IPS DF 6.9 (cell line): Measurements from ENCODE around the gene KRTAP20-2.

Experiments
- DNase-seq: peaks from one replicate; pipeline ENCODE4 v3.0.0-alpha.2; 2013; ENCODE audit warnings: low read depth, low spot score
- H3K27ac ChIP-seq: one replicate; pipeline ENCODE4 v1.5.1; 2013; ENCODE audit warnings: low read length, control low read depth
- H3K27me3 ChIP-seq: 2 replicates; pipeline ENCODE4 v1.6.1; 2013; ENCODE audit warnings: mild to moderate bottlenecking, low read length; ENCODE audit not compliant: control insufficient read depth, insufficient read depth
- H3K36me3 ChIP-seq: 2 replicates; pipeline ENCODE4 v1.6.1; 2013; ENCODE audit warnings: low read length; ENCODE audit not compliant: control insufficient read depth, insufficient read depth
- H3K4me1 ChIP-seq: 2 replicates; pipeline ENCODE4 v1.6.1; 2013; ENCODE audit warnings: low read length; ENCODE audit not compliant: control insufficient read depth, insufficient read depth
- H3K4me3 ChIP-seq: 2 replicates; pipeline ENCODE4 v1.5.1; 2013; ENCODE audit warnings: mild to moderate bottlenecking, low read length
- H3K9me3 ChIP-seq: 2 replicates; pipeline ENCODE4 v1.6.1; 2013; ENCODE audit warnings: low read length, inconsistent platforms; ENCODE audit not compliant: control insufficient read depth, insufficient read depth
- WGBS: extraction: QIAGEN DNeasy Blood & Tissue Kit; methylation state at CpG from one replicate; pipeline ENCODE4 v1.1.7; 2013; ENCODE audit warnings: mixed read lengths, missing lambda C conversion rate; ENCODE audit not compliant: insufficient read length, insufficient coverage; 5-methylcytosine and 5-hydroxymethylcytosine counted together

The KRTAP20-2 gene

DNA sequence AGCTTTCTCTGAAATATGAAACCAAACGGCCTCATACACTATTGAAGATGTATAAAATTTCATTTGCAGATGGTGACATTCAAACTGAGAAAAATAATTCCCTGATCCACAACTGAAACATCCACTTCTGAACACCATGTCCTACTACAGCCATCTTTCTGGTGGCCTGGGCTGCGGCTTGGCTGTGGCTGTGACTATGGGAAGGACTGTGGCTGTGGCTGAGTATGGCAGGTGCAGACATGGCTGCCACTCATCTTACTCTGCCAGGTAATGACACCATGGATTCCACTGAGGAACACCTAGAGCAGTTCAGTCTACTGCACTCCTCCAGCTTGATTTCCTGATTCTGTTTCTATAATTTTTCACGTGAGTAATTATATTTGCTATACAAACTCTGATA is 14.5 kb upstream of the KRTAP20-2 start, which contains the start of gene KRTAP20-4:
Gene KRTAP20-4 (plus strand): TSS at position 106 of the 400 bp plus-strand sequence.
- no peak within 1 kb of the TSS for H3K27ac ChIP-seq
- no CpG with 5 or more reads among the region's 3 CpGs for WGBS
- H3K36me3 ChIP-seq, result no peaks in the 10 kb centered on the region
- peaks cover 10% of the 10 kb centered on the region for H3K9me3 ChIP-seq
- H3K4me3 ChIP-seq, result no peak within 1 kb of the TSS
- no peaks in the 10 kb centered on the region for H3K4me1 ChIP-seq
- H3K27me3 ChIP-seq, result no peaks in the 10 kb centered on the region
- no peak for DNase-seq

DNA sequence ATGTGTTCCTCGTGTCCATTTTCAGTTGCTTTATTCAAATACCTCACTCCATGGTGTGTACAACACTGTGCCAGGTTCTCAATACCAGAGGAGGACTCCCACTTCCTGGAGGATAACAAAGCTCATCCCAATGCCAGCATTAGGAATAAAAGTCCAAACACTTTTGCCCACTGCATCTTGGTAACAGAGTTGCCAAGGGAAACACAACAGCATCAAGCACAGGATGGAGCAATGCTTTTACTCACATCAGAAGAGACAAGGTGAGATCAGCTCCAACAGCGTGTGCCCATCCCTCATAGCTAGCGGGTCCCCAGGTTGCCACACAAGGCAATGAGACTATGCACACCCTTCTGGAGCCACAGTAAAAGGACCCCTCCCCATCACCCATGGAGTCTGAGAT is 11.6 kb upstream of the KRTAP20-2 start:
- peaks cover 10% of the 10 kb centered on the region for H3K9me3 ChIP-seq
- DNase-seq, result no peak

DNA sequence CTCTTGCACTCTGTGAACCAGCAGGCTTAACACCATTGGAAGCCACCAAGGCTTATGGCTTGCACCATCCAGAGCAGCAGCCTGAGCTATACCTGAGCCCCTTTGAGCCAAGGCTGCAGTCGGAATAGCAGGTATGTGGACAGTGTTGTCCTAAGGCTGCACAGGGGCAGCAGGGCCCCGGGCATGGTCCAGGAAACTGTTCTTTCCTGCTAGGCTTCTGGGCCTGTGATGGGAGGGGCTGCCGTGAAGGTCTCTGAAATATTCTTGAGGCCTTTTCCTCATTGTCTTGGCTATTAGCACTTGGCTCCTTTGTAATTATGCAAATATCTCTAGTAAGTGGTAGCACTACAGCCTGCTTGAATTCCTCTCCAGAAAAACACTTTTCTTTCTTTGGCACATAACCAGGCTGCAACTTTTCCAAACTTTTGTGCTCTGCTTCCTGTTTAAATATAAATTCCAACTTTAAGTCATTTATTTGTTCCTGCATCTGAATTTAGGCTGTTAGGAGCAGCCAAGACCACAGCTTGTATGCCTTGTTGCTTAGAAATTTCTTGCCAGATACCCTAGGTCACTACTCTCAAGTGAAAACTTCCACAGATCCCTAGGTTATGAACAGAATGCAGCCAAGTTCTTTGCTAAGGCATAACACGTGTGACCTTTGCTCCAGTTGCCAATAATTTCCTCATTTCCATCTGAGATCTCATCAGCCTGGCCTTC is 9.4 kb upstream of the KRTAP20-2 start:
- H3K4me1 ChIP-seq, result no peaks in the 10 kb centered on the region
- no peak for DNase-seq
- no peak overlapping the region for H3K27ac ChIP-seq
- peaks cover 10% of the 10 kb centered on the region for H3K9me3 ChIP-seq
- no peaks in the 10 kb centered on the region for H3K36me3 ChIP-seq
- H3K27me3 ChIP-seq, result no peaks in the 10 kb centered on the region
- WGBS, result no CpG with 5 or more reads among the region's 4 CpGs
- H3K4me3 ChIP-seq, result no peak overlapping the region

More for the DNA sequence above, 11.6 kb upstream of the KRTAP20-2 start:
- no peaks in the 10 kb centered on the region for H3K4me1 ChIP-seq
- H3K27me3 ChIP-seq, result no peaks in the 10 kb centered on the region
- no CpG with 5 or more reads among the region's 3 CpGs for WGBS
- H3K36me3 ChIP-seq, result no peaks in the 10 kb centered on the region
- H3K27ac ChIP-seq, result no peak overlapping the region
- no peak overlapping the region for H3K4me3 ChIP-seq

DNA sequence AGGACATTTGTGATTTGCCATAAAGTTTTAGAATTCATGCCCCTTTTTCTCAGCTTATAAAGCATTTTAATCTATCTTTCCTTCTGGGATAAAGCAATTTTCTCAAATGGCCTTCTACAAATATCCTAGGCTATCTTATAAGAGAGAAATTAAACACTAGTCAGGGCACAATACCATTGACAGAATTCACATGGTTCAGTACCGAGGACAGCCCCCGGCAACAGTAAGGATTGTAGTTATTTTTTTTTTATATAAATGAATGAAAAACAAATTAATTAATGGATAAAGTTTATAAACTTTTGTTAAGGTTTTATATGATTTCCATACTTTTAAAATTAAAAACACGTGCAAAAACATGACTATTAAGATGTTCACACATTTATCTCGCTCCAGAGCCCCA is 6.9 kb upstream of the KRTAP20-2 start:
- Histone ChIP-seq H3K27me3 (no peaks in the 10 kb centered on the region), H3K9me3 (peaks cover 14% of the 10 kb centered on the region), H3K4me3 (no peak overlapping the region), H3K4me1 (no peaks in the 10 kb centered on the region), H3K36me3 (no peaks in the 10 kb centered on the region), H3K27ac (no peak overlapping the region)
- no CpG with 5 or more reads among the region's 4 CpGs for WGBS
- no peak for DNase-seq

DNA sequence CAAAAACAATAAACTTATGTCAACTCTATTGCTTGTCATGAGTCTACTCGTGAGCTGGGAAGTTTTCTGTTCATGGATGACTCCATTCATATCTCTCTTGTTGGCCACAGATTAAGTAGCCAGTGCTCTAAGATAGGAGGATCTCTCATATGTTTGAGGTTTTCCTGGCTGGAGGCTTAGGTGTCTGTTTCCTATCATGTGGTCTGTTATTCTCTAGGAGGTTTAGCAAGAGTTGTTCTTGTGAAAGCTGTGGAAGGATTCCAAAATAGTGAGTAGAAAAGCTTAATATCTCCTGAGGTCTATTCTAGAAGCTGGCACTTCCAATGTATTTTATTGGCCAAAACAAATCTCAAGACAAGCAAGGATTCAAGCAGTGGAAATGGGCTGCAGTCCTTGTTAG is 5.8 kb upstream of the KRTAP20-2 start:
- H3K27ac ChIP-seq, result no peak overlapping the region
- H3K9me3 ChIP-seq, result peaks cover 11% of the 10 kb centered on the region
- no peak overlapping the region for H3K4me3 ChIP-seq
- WGBS, result no CpG with 5 or more reads among the region's 1 CpG
- H3K27me3 ChIP-seq, result no peaks in the 10 kb centered on the region
- no peaks in the 10 kb centered on the region for H3K36me3 ChIP-seq
- H3K4me1 ChIP-seq, result no peaks in the 10 kb centered on the region
- DNase-seq, result no peak

DNA sequence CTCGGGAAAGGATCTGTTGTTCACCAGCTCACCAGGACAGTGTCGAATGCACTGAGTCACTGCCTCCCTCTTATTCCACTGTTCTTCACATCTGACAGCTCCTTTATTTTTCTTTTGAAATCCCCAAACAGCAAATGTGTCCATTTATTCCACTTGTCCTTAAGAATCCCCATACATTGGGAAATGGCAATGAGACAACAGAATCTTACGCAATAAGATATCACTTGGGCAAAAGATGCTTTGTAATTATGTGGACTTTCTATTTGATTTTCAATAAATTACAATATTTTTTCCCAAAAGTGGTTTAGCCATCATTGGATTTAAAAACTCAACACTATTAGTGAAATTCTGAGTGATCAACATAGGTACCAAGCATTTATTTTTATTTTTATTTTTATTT is 3.7 kb downstream of the KRTAP20-2 start:
- H3K36me3 ChIP-seq, result no peaks in the 10 kb centered on the region
- peaks cover 5% of the 10 kb centered on the region for H3K9me3 ChIP-seq
- H3K27me3 ChIP-seq, result no peaks in the 10 kb centered on the region
- H3K27ac ChIP-seq, result no peak overlapping the region
- H3K4me1 ChIP-seq, result no peaks in the 10 kb centered on the region; the same call in 1 of the 2 replicates
- no peak overlapping the region for H3K4me3 ChIP-seq
- WGBS, result no CpG with 5 or more reads among the region's 3 CpGs
- DNase-seq, result no peak

DNA sequence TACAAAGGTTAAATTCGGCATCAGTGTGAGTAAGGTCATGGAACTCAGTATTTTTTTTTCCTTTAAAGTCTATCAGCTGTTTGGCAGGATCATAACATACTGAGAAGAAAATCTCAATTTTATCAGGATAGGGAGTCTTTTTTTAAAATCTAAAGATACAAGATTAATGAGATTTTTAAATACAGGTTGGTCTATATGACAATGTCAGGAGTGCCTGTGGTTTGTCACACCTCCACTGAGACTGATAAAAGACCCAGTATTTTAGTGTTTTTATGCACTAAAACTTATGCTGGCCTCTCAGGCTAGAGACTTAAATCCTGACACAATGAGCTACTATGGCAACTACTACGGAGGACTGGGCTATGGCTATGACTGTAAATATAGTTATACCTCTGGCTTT is 7.6 kb downstream of the KRTAP20-2 start, which contains the start of gene KRTAP20-3:
Gene KRTAP20-3 (plus strand): TSS at position 301 of the 400 bp plus-strand sequence.
- no peaks in the 10 kb centered on the region for H3K27me3 ChIP-seq
- no peak for DNase-seq
- WGBS, result no CpG with 5 or more reads among the region's 2 CpGs
- no peak within 1 kb of the TSS for H3K4me3 ChIP-seq
- H3K9me3 ChIP-seq, result peaks cover 4% of the 10 kb centered on the region; the same call in 1 of the 2 replicates
- no peaks in the 10 kb centered on the region for H3K4me1 ChIP-seq
- no peak within 1 kb of the TSS for H3K27ac ChIP-seq
- no peaks in the 10 kb centered on the region for H3K36me3 ChIP-seq

DNA sequence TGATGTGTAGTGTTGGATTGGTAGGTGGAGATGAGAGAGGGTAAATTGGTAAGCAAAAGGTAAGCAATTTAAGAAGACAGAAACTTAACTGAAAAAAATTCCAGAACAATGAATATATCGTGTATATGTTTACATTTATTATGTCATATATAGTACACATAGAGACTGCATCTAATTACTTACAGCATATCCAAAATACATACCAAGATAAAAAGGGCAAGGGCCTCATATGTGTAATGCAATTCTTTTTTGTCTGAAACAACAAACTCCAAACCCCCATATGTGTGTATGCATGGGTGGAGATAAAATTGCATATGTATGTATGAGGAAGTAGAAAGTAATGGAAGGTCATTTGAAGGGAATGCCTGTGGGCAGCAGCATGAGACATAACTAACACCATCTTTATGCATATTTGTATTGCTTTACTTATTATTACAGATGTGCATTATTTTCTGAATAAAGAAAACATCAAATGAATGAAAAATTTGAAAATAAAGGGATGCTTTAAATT is 12.0 kb downstream of the KRTAP20-2 start:
- no peaks in the 10 kb centered on the region for H3K27me3 ChIP-seq
- no peak overlapping the region for H3K27ac ChIP-seq
- WGBS, result no CpG with 5 or more reads among the region's 1 CpG
- no peak for DNase-seq
- H3K9me3 ChIP-seq, result peaks cover 3% of the 10 kb centered on the region
- H3K36me3 ChIP-seq, result no peaks in the 10 kb centered on the region
- H3K4me3 ChIP-seq, result no peak overlapping the region
- no peaks in the 10 kb centered on the region for H3K4me1 ChIP-seq

DNA sequence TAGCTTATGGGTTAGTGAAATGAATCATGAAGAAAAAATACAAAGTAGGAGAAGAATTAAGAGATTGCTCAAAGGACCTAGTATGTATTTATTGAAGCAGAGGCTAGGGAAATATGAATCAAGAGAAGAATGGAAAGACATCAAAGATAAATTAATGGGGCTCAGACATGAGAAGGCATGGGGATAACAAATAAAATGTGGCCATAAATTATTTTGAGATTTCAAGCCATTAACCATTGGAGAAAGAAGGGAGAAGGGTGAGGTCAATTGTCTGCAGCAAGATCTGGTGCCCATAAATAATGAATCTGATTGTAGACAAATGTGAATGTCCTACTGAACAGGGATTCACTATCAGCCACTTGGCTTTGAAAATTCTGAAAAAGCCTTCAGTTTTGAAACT is 17.9 kb downstream of the KRTAP20-2 start:
- no peaks in the 10 kb centered on the region; the same call in 1 of the 2 replicates for H3K9me3 ChIP-seq
- H3K36me3 ChIP-seq, result no peaks in the 10 kb centered on the region
- no peaks in the 10 kb centered on the region for H3K27me3 ChIP-seq
- H3K4me1 ChIP-seq, result no peaks in the 10 kb centered on the region
- no peak overlapping the region for H3K4me3 ChIP-seq
- DNase-seq, result no peak
- no peak overlapping the region for H3K27ac ChIP-seq

DNA sequence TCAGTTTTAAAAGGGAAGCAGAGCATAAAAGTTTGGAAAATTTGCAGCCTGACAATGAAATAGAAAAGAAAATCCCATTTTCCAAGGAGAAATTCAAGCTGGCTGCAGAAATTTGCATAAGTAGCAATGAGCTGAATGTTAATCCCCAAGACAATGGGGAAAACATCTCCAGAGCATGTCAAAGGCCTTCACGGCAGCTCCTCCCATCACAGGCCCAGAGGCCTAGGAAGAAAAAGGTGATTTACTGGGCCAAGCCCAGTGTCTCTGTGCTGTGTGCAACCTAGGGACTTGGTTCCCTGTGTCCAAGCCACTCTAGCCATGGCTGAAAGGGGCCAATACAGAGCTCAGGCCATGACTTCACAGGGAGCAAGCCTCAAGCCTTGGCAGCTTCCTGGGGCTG is 33.8 kb downstream of the KRTAP20-2 start:
- no peaks in the 10 kb centered on the region for H3K27me3 ChIP-seq
- H3K4me1 ChIP-seq, result no peaks in the 10 kb centered on the region
- H3K4me3 ChIP-seq, result no peak overlapping the region
- WGBS, result no CpG with 5 or more reads among the region's 1 CpG
- no peaks in the 10 kb centered on the region for H3K36me3 ChIP-seq
- no peak for DNase-seq
- H3K9me3 ChIP-seq, result peaks cover 6% of the 10 kb centered on the region
- H3K27ac ChIP-seq, result no peak overlapping the region
